HCT116 (cell line): Measurements from ENCODE around the gene FLCN. TPM values are rescaled to one million over a fixed set of nuclear protein-coding genes. Genes with fewer than 3 reads are reported as not detected.

Experiments used
- ATAC-seq: fragments of 200-7000 bp; cut with Tn5 transposase; 2 replicates; pipeline ENCODE4 v1.9.1; 2020; ENCODE audit warnings: mild to moderate bottlenecking, moderate library complexity
- BruUV-seq: library from RNA; stranded (reverse); fragments of 400-500 nt; replicated peaks from 2 replicates; lab custom pipeline; 2021; lab: Mats Ljungman, UMichigan
- CTCF ChIA-PET: fragments of 300-600 bp; sonication (Branson Sonifier 250); formaldehyde crosslinking; loops from one replicate; lab custom pipeline; 2021; ENCODE audit warnings: antibody characterized with exemption; lab: Charles Lee
- POLR2A ChIA-PET: fragments of 300-600, 350-600 bp; sonication (Branson Sonifier 250); formaldehyde crosslinking; loops from one replicate; lab custom pipeline; 2021; ENCODE audit warnings: antibody characterized with exemption; lab: Charles Lee
- RAD21 ChIA-PET, 2 experiments: fragments of 300-600 bp; sonication (Branson Sonifier 250); formaldehyde crosslinking; loops; one replicate each; lab custom pipeline; 2023; ENCODE audit warnings: low total read pairs in 2 of 2; ENCODE audit not compliant: uncharacterized antibody in 2 of 2, unreplicated experiment in 2 of 2, low non-redundant PET in 1 of 2; lab: Charles Lee
- DNase-seq: peaks from one replicate; pipeline ENCODE4 v3.0.0-alpha.2; 2010; ENCODE audit warnings: low read depth, low spot score
- H2AFZ ChIP-seq: fragments of 200-600 bp; shearing (Covaris generic), sonication (generic); 2 replicates; pipeline ENCODE4 v1.6.1; 2017; ENCODE audit warnings: low read depth, mixed run types, mixed read lengths, antibody characterized with exemption, low read length; ENCODE audit not compliant: poor library complexity, severe bottlenecking
- H3K27ac ChIP-seq: 2 replicates; pipeline ENCODE4 v1.5.1; 2012; ENCODE audit warnings: low read depth, low read length
- H3K27me3 ChIP-seq: fragments of 200-600 bp; sonication (generic); 2 replicates; pipeline ENCODE4 v1.6.1; 2016; ENCODE audit warnings: mixed run types, low read length, mixed read lengths; ENCODE audit not compliant: insufficient read depth
- H3K36me3 ChIP-seq, 2 experiments: fragments of 200-500 bp in 1 of 2; fragments of 200-600 bp in 1 of 2; sonication (Bioruptor generic) in 1 of 2; sonication (generic) in 1 of 2; 2 replicates each; pipeline versions ENCODE4 v1.5.1 to v1.6.1; 2014 to 2016; ENCODE audit warnings: low read length in 2 of 2, inconsistent platforms in 1 of 2, mixed read lengths in 1 of 2, mixed run types in 1 of 2; ENCODE audit not compliant: insufficient read depth in 2 of 2, control insufficient read depth in 1 of 2
- H3K4me1 ChIP-seq, 2 experiments: fragments of 200-600 bp in 1 of 2; sonication (generic) in 1 of 2; 2 replicates each; pipeline versions ENCODE4 v1.5.1 to v1.6.1; 2012 to 2017; ENCODE audit warnings: low read length in 2 of 2, inconsistent platforms in 1 of 2, mild to moderate bottlenecking in 1 of 2, mixed read lengths in 1 of 2, mixed run types in 1 of 2, moderate library complexity in 1 of 2; ENCODE audit not compliant: insufficient read depth in 2 of 2, control insufficient read depth in 1 of 2
- H3K4me2 ChIP-seq: fragments of 200-600 bp; sonication (generic); 2 replicates; pipeline ENCODE4 v1.6.1; 2017; ENCODE audit warnings: mixed run types, low read length, mixed read lengths
- H3K4me3 ChIP-seq, 2 experiments: fragments of 200-600 bp in 1 of 2; sonication (generic) in 1 of 2; replicated peaks in 1 of 2; 2 replicates each; pipeline ENCODE4 v1.5.1; 2011 to 2016; ENCODE audit warnings: low read length in 2 of 2, control low read depth in 1 of 2, low read depth in 1 of 2, mild to moderate bottlenecking in 1 of 2, mixed read lengths in 1 of 2, mixed run types in 1 of 2
- H3K79me2 ChIP-seq: fragments of 200-600 bp; sonication (generic); 2 replicates; pipeline ENCODE4 v1.6.1; 2017; ENCODE audit warnings: mild to moderate bottlenecking, mixed run types, low read length, moderate library complexity, mixed read lengths; ENCODE audit not compliant: insufficient read depth
- H3K9ac ChIP-seq: fragments of 200-600 bp; sonication (generic); 2 replicates; pipeline ENCODE4 v1.6.1; 2016; ENCODE audit warnings: low read length, mixed read lengths
- H3K9me2 ChIP-seq: fragments of 200-600 bp; sonication (generic), shearing (Covaris generic); 2 replicates; pipeline ENCODE4 v1.6.1; 2017; ENCODE audit warnings: mixed run types, mild to moderate bottlenecking, moderate library complexity; ENCODE audit not compliant: insufficient read depth
- H3K9me3 ChIP-seq, 2 experiments: fragments of 200-500 bp in 1 of 2; fragments of 200-600 bp in 1 of 2; sonication (Bioruptor generic) in 1 of 2; sonication (generic) in 1 of 2; 2 replicates each; pipeline ENCODE4 v1.6.1; 2014 to 2017; ENCODE audit warnings: low read length in 2 of 2, mixed read lengths in 2 of 2, inconsistent platforms in 1 of 2, low read depth in 1 of 2, mild to moderate bottlenecking in 1 of 2, mixed run types in 1 of 2, moderate library complexity in 1 of 2; ENCODE audit not compliant: control insufficient read depth in 1 of 2, insufficient read depth in 1 of 2
- H4K20me1 ChIP-seq: fragments of 200-600 bp; sonication (generic), shearing (Covaris generic); 2 replicates; pipeline ENCODE4 v1.6.1; 2017; ENCODE audit warnings: mixed run types, mild to moderate bottlenecking, moderate library complexity; ENCODE audit not compliant: insufficient read depth
- ATF3 ChIP-seq: IDR thresholded peaks from 2 replicates; pipeline ENCODE4 v1.6.1; 2012
- CBX3 ChIP-seq: IDR thresholded peaks from 2 replicates; pipeline ENCODE4 v1.6.1; 2012; ENCODE audit warnings: low read depth
- EGR1 ChIP-seq: IDR thresholded peaks from 2 replicates; pipeline ENCODE4 v1.6.1; 2012; ENCODE audit warnings: low read depth
- EZH2 ChIP-seq: fragments of 200-600 bp; sonication (generic); IDR thresholded peaks from 2 replicates; pipeline ENCODE4 v1.6.1; 2017; ENCODE audit warnings: antibody characterized with exemption, mixed run types
- FOSL1 ChIP-seq: IDR thresholded peaks from 2 replicates; pipeline ENCODE4 v1.6.1; 2012; ENCODE audit warnings: low read depth
- JUND ChIP-seq: IDR thresholded peaks from 2 replicates; pipeline ENCODE4 v1.6.1; 2012
- POLR2A ChIP-seq: IDR thresholded peaks from 2 replicates; pipeline ENCODE4 v1.7.0; 2011; ENCODE audit warnings: borderline replicate concordance; ENCODE audit not compliant: insufficient read depth, insufficient read length; ENCODE audit errors: extremely low read depth
- SIN3A ChIP-seq: IDR thresholded peaks from 2 replicates; pipeline ENCODE4 v1.6.1; 2012; ENCODE audit warnings: low read depth
- SRF ChIP-seq: IDR thresholded peaks from 2 replicates; pipeline ENCODE4 v1.6.1; 2012; ENCODE audit warnings: low read depth
- TCF7L2 ChIP-seq: IDR thresholded peaks from 2 replicates; pipeline ENCODE4 v1.7.0; 2011; ENCODE audit warnings: borderline replicate concordance, inconsistent platforms; ENCODE audit not compliant: insufficient read depth, insufficient read length; ENCODE audit errors: extremely low read depth
- ZBTB33 ChIP-seq: IDR thresholded peaks from 2 replicates; pipeline ENCODE4 v1.6.1; 2011; ENCODE audit warnings: mild to moderate bottlenecking, low read length, moderate library complexity; ENCODE audit not compliant: insufficient replicate concordance; ENCODE audit errors: extremely low read depth
- ZNF274 ChIP-seq: fragments of 200-500 bp; sonication (Bioruptor generic); IDR thresholded peaks from 2 replicates; pipeline ENCODE4 v1.6.1; 2014; ENCODE audit warnings: mild to moderate bottlenecking, low read depth, low read length, inconsistent platforms
- intact Hi-C: fragments of 100-400 bp; cut with micrococcal nuclease; formaldehyde crosslinking; loops from 2 replicates; pipeline ENCODE4 v1.10.0; 2022
- total RNA-seq: library from RNA; stranded (reverse); gene quantifications from one replicate; pipeline ENCODE4 v1.2.1, GENCODE V29; 2021; ENCODE audit not compliant: unreplicated experiment
- TF ChIP-seq, protein P1 (sequence below): IDR thresholded peaks from 2 replicates; pipeline ENCODE4 v1.6.1; 2012
- TF ChIP-seq, protein P2 (sequence below), 3 experiments: fragments of 200-600 bp in 1 of 3; sonication (generic) in 1 of 3; IDR thresholded peaks in 2 of 3; conservative IDR thresholded peaks in 1 of 3; 2 replicates each; pipeline ENCODE4 v1.5.1; 2012 to 2017; ENCODE audit warnings: low read depth in 2 of 3, low read length in 2 of 3, antibody characterized with exemption in 1 of 3, borderline replicate concordance in 1 of 3, control low read depth in 1 of 3, mild to moderate bottlenecking in 1 of 3, mixed read lengths in 1 of 3, mixed run types in 1 of 3, moderate library complexity in 1 of 3; ENCODE audit not compliant: insufficient read depth in 1 of 3

The FLCN gene
- total RNA-seq, 1 experiment from 2014 or later: 23.7 TPM

DNA sequence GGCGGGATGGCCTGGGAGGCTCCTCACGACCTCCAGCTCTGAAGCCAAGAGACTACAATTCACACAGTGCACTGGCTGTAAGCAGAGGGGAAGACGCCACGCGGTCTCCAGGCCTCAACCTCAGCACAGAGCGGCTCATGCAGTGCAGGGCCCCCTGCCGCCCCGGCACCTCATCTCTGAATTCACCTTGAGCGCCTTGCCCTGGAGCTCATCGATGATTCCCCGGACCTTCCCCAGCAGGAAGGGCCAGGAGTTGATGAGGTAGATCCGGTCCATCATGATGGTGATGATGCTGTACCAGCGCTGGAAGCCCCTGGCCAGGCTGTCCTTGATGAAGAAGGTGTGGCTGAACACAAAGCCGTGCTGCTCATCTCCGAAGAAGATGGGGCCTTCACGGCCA, 13.2 kb downstream of the FLCN start:
- H3K4me3 ChIP-seq: no peak overlapping the region
- POLR2A ChIA-PET: no interaction called here
- no peaks in the 10 kb centered on the region for H3K9me3 ChIP-seq
- H3K79me2 ChIP-seq: no peaks in the 10 kb centered on the region
- no peak overlapping the region for H3K27ac ChIP-seq
- no peaks in the 10 kb centered on the region for H3K9me2 ChIP-seq
- TF ChIP-seq ZBTB33 (no peak), SIN3A (no peak), JUND (no peak), FOSL1 (no peak), SRF (no peak), TCF7L2 (no peak), CBX3 (no peak), EZH2 (no peak), POLR2A (no peak), ATF3 (no peak), EGR1 (no peak), ZNF274 (no peak)
- TF ChIP-seq, protein P1, sequence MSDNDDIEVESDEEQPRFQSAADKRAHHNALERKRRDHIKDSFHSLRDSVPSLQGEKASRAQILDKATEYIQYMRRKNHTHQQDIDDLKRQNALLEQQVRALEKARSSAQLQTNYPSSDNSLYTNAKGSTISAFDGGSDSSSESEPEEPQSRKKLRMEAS: no peak
- TF ChIP-seq, protein P2, sequence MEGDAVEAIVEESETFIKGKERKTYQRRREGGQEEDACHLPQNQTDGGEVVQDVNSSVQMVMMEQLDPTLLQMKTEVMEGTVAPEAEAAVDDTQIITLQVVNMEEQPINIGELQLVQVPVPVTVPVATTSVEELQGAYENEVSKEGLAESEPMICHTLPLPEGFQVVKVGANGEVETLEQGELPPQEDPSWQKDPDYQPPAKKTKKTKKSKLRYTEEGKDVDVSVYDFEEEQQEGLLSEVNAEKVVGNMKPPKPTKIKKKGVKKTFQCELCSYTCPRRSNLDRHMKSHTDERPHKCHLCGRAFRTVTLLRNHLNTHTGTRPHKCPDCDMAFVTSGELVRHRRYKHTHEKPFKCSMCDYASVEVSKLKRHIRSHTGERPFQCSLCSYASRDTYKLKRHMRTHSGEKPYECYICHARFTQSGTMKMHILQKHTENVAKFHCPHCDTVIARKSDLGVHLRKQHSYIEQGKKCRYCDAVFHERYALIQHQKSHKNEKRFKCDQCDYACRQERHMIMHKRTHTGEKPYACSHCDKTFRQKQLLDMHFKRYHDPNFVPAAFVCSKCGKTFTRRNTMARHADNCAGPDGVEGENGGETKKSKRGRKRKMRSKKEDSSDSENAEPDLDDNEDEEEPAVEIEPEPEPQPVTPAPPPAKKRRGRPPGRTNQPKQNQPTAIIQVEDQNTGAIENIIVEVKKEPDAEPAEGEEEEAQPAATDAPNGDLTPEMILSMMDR (IDR thresholded peaks at IDR 0.05 in 2 of 3, conservative IDR thresholded peaks at IDR 0.05 in 1 of 3; ENCODE audit: borderline replicate concordance in 1 of 3, insufficient read depth in 1 of 3, low read depth in 2 of 3, low read length in 2 of 3): no peak
- TF ChIP-seq, all 23 proteins: peak for 0
- no peaks in the 10 kb centered on the region for H4K20me1 ChIP-seq
- no peaks in the 10 kb centered on the region for H3K4me1 ChIP-seq
- CTCF ChIA-PET: no interaction called here
- no peak overlapping the region for H3K9ac ChIP-seq
- BruUV-seq: no TSS peak
- H2AFZ ChIP-seq: no peak overlapping the region
- H3K36me3 ChIP-seq: peaks cover 23 to 38% of the 10 kb centered on the region in 2 experiments
- ATAC-seq (no peak), DNase-seq (no peak)
- intact Hi-C loops: no loop called here
- no peak overlapping the region for H3K4me2 ChIP-seq
- RAD21 ChIA-PET: no interaction called here
- no peaks in the 10 kb centered on the region for H3K27me3 ChIP-seq
